Dedifferentiated amniotic fluid mesenchymal stem cell (primary cell): ENCODE measurements around the gene MMP7.
A peak's percentile ranks its signal among the peaks of the same experiment; 100 is the strongest.

Source experiments
- DNase-seq: peaks from one replicate; pipeline ENCODE4 v3.0.0-alpha.2; 2016; ENCODE audit errors: extremely low spot score

Gene MMP7

GRCh38 chr11:102530558-102530957, at the start of gene MMP7:
Gene MMP7 (minus strand): TSS chr11:102530747. CDS start chr11:102530700, 47 bp downstream.
- DNase-seq, result no peak

- DNase-seq, result no peak
Measured at GRCh38 chr11:102577723-102578122, 47.2 kb upstream of the MMP7 start.

- DNase-seq, result no peak
Measured at GRCh38 chr11:102577182-102577581, 46.6 kb upstream of the MMP7 start.

- DNase-seq, result no peak
Measured at GRCh38 chr11:102576350-102576749, 45.8 kb upstream of the MMP7 start.

GRCh38 chr11:102575012-102575411, 44.5 kb upstream of the MMP7 start:
- no peak for DNase-seq

- no peak for DNase-seq
Measured at GRCh38 chr11:102573851-102574250, 43.3 kb upstream of the MMP7 start.

GRCh38 chr11:102572554-102573220, 42.1 kb upstream of the MMP7 start:
- DNase-seq, result no peak

- no peak for DNase-seq
Measured at GRCh38 chr11:102568851-102569250, 38.3 kb upstream of the MMP7 start.

- DNase-seq, result no peak
Measured at GRCh38 chr11:102566112-102566511, 35.6 kb upstream of the MMP7 start.

GRCh38 chr11:102564110-102564509, 33.6 kb upstream of the MMP7 start:
- DNase-seq, result peak; percentile 40

- no peak for DNase-seq
Measured at GRCh38 chr11:102561636-102562035, 31.1 kb upstream of the MMP7 start.

- peak; percentile 63 for DNase-seq
Measured at GRCh38 chr11:102560555-102561011, 30.0 kb upstream of the MMP7 start.

- DNase-seq, result no peak
Measured at GRCh38 chr11:102559839-102560238, 29.3 kb upstream of the MMP7 start.

- no peak for DNase-seq
Measured at GRCh38 chr11:102555091-102555490, 24.5 kb upstream of the MMP7 start.

- DNase-seq, result no peak
Measured at GRCh38 chr11:102553835-102554282, 23.3 kb upstream of the MMP7 start.

- no peak for DNase-seq
Measured at GRCh38 chr11:102552447-102553194, 22.1 kb upstream of the MMP7 start.

- DNase-seq, result no peak
Measured at GRCh38 chr11:102552020-102552419, 21.5 kb upstream of the MMP7 start.

- no peak for DNase-seq
Measured at GRCh38 chr11:102551169-102551781, 20.7 kb upstream of the MMP7 start.

GRCh38 chr11:102546923-102547471, 16.4 kb upstream of the MMP7 start:
- DNase-seq, result no peak

GRCh38 chr11:102546427-102546826, 15.9 kb upstream of the MMP7 start:
- no peak for DNase-seq

- DNase-seq, result no peak
Measured at GRCh38 chr11:102545701-102546100, 15.2 kb upstream of the MMP7 start.

- DNase-seq, result no peak
Measured at GRCh38 chr11:102544594-102544993, 14.0 kb upstream of the MMP7 start.
